HFFc6 (cell line): ENCODE measurements around the gene KIF26A. TPM values are rescaled to one million over a fixed set of nuclear protein-coding genes. Genes with fewer than 3 reads are reported as not detected.

Experiments used
- DNase-seq: peaks from one replicate; pipeline ENCODE4 v3.0.0-alpha.2; 2018
- H3K27ac Mint-ChIP-seq: 2 replicates; pipeline ENCODE4 v1.8.0; 2020; ENCODE audit warnings: mild to moderate bottlenecking, mixed read lengths
- H3K27me3 Mint-ChIP-seq: 2 replicates; pipeline ENCODE4 v1.8.0; 2021; ENCODE audit warnings: mild to moderate bottlenecking, moderate library complexity, mixed read lengths; ENCODE audit not compliant: insufficient read depth
- H3K36me3 Mint-ChIP-seq: 2 replicates; pipeline ENCODE4 v1.8.0; 2021; ENCODE audit warnings: low read depth, mixed read lengths
- H3K4me1 Mint-ChIP-seq: 2 replicates; pipeline ENCODE4 v1.8.0; 2020; ENCODE audit warnings: low read depth, mixed read lengths
- H3K4me3 Mint-ChIP-seq: 2 replicates; pipeline ENCODE4 v1.8.0; 2020; ENCODE audit warnings: mild to moderate bottlenecking, moderate library complexity, mixed read lengths
- H3K9me3 Mint-ChIP-seq: 2 replicates; pipeline ENCODE4 v1.8.0; 2020; ENCODE audit warnings: mild to moderate bottlenecking, mixed read lengths
- CTCF ChIP-seq: fragments of 200-600 bp; sonication (generic); IDR thresholded peaks from 2 replicates; pipeline ENCODE4 v1.5.0; 2021; ENCODE audit warnings: antibody characterized with exemption, mild to moderate bottlenecking
- total RNA-seq, 6 experiments: library from RNA; stranded (reverse); fragmentation: NEBNext Ultra II Directional; extraction: Animal tissue kit (Norgen Biotek cat#: 25700); gene quantifications; 2 replicates in 1 of 6; 3 replicates in 5 of 6; pipeline ENCODE4 v1.2.3, GENCODE V29; 2021

The KIF26A gene
- total RNA-seq, 6 experiments from 2014 or later: 0.07 to 0.09 TPM; not detected in 4

- Mint-ChIP-seq H3K27me3 (no peaks in the 10 kb centered on the region; the same call in 1 of the 2 replicates), H3K9me3 (peaks cover 12% of the 10 kb centered on the region), H3K27ac (no peak overlapping the region), H3K4me1 (no peaks in the 10 kb centered on the region), H3K36me3 (no peaks in the 10 kb centered on the region), H3K4me3 (no peak overlapping the region)
- no peak for TF ChIP-seq CTCF
- no peak for DNase-seq
Measured at GRCh38 chr14:104166698-104167097, 28.3 kb downstream of the KIF26A start.

- DNase-seq: no peak
- no peak for TF ChIP-seq CTCF
- Mint-ChIP-seq H3K27ac (no peak overlapping the region), H3K27me3 (no peaks in the 10 kb centered on the region; the same call in 1 of the 2 replicates), H3K4me3 (no peak overlapping the region), H3K4me1 (no peaks in the 10 kb centered on the region), H3K36me3 (no peaks in the 10 kb centered on the region), H3K9me3 (peaks cover 11% of the 10 kb centered on the region)
Measured at GRCh38 chr14:104168603-104169002, 30.2 kb downstream of the KIF26A start.

GRCh38 chr14:104169005-104169698, 30.8 kb downstream of the KIF26A start:
- H3K4me3 Mint-ChIP-seq: no peak overlapping the region
- no peak for TF ChIP-seq CTCF
- DNase-seq: no peak
- no peaks in the 10 kb centered on the region; the same call in 1 of the 2 replicates for H3K27me3 Mint-ChIP-seq
- H3K27ac Mint-ChIP-seq: no peak overlapping the region
- H3K36me3 Mint-ChIP-seq: no peaks in the 10 kb centered on the region
- H3K4me1 Mint-ChIP-seq: no peaks in the 10 kb centered on the region
- H3K9me3 Mint-ChIP-seq: peaks cover 11% of the 10 kb centered on the region

GRCh38 chr14:104169699-104170479, 31.5 kb downstream of the KIF26A start:
- H3K27ac Mint-ChIP-seq: no peak overlapping the region
- no peaks in the 10 kb centered on the region for H3K36me3 Mint-ChIP-seq
- no peaks in the 10 kb centered on the region for H3K4me1 Mint-ChIP-seq
- peaks cover 14% of the 10 kb centered on the region for H3K9me3 Mint-ChIP-seq
- H3K27me3 Mint-ChIP-seq: no peaks in the 10 kb centered on the region; the same call in 1 of the 2 replicates
- TF ChIP-seq CTCF: no peak
- no peak for DNase-seq
- H3K4me3 Mint-ChIP-seq: no peak overlapping the region

- Mint-ChIP-seq H3K4me1 (no peaks in the 10 kb centered on the region), H3K27me3 (no peaks in the 10 kb centered on the region; the same call in 1 of the 2 replicates), H3K9me3 (peaks cover 14% of the 10 kb centered on the region), H3K4me3 (no peak overlapping the region), H3K36me3 (no peaks in the 10 kb centered on the region), H3K27ac (no peak overlapping the region)
- no peak for TF ChIP-seq CTCF
- DNase-seq: no peak
Measured at GRCh38 chr14:104171029-104171697, 32.8 kb downstream of the KIF26A start.
